Kidney epithelial cell (primary cell): ENCODE results near the gene GOLT1A. TPM values are rescaled to one million over a fixed set of nuclear protein-coding genes. Genes with fewer than 3 reads are reported as not detected.
A peak's percentile ranks its signal among the peaks of the same experiment; 100 is the strongest.

Experiments used
- DNase-seq: peaks from one replicate; pipeline ENCODE4 v3.0.0-alpha.2; 2010; ENCODE audit warnings: low read depth
- H3K27me3 ChIP-seq: 2 replicates; pipeline ENCODE4 v1.6.0; 2011; ENCODE audit warnings: low read length; ENCODE audit not compliant: control insufficient read depth, insufficient read depth
- H3K36me3 ChIP-seq: 2 replicates; pipeline ENCODE4 v1.5.1; 2011; ENCODE audit warnings: low read length; ENCODE audit not compliant: control insufficient read depth, insufficient read depth
- H3K4me3 ChIP-seq: 2 replicates; pipeline ENCODE4 v1.5.1; 2011; ENCODE audit warnings: low read depth, mild to moderate bottlenecking, control low read depth, low read length
- CTCF ChIP-seq: IDR thresholded peaks from 2 replicates; pipeline ENCODE4 v1.5.1; 2011; ENCODE audit warnings: mild to moderate bottlenecking, moderate library complexity, low read length, control low read depth, inconsistent platforms; ENCODE audit not compliant: insufficient read depth, poor library complexity, severe bottlenecking
- total RNA-seq: library from RNA; depleted of rRNA; stranded (reverse); fragments of >200 nt; gene quantifications from 2 replicates; pipeline ENCODE4 v1.2.3, GENCODE V29; 2015

The GOLT1A gene
- total RNA-seq, 1 donor from 2014 or later, result 5.0 TPM

- Histone ChIP-seq H3K27me3 (no peaks in the 10 kb centered on the region), H3K4me3 (no peak overlapping the region), H3K36me3 (no peaks in the 10 kb centered on the region)
- TF ChIP-seq CTCF, result peak; percentile 13
- peak; percentile 75 for DNase-seq
These were observed 15.1 kb downstream of the GOLT1A start for GRCh38 chr1:204198348-204199340.

- TF ChIP-seq CTCF, result no peak
- no peak for DNase-seq
- H3K36me3 ChIP-seq, result no peaks in the 10 kb centered on the region
These were observed 16.7 kb downstream of the GOLT1A start for GRCh38 chr1:204197068-204197467.

GRCh38 chr1:204196068-204196795, 17.6 kb downstream of the GOLT1A start, which contains the start of gene KISS1:
TSS of gene KISS1 (minus strand) at chr1:204196491. CDS start at chr1:204192876, 3,615 bp downstream.
- no peak for TF ChIP-seq CTCF
- DNase-seq, result no peak
- H3K36me3 ChIP-seq, result no peaks in the 10 kb centered on the region
- no peaks in the 10 kb centered on the region for H3K27me3 ChIP-seq
- no peak within 1 kb of the TSS for H3K4me3 ChIP-seq

More at GRCh38 chr1:204197068-204197467, 16.7 kb downstream of the GOLT1A start:
- Histone ChIP-seq H3K4me3 (no peak overlapping the region), H3K27me3 (no peaks in the 10 kb centered on the region)

- Histone ChIP-seq H3K4me3 (no peak overlapping the region), H3K27me3 (no peaks in the 10 kb centered on the region), H3K36me3 (no peaks in the 10 kb centered on the region)
- DNase-seq, result no peak
- TF ChIP-seq CTCF, result no peak
These were observed 19.0 kb downstream of the GOLT1A start for GRCh38 chr1:204194771-204195170.

GRCh38 chr1:204194080-204194479, 19.7 kb downstream of the GOLT1A start:
- no peaks in the 10 kb centered on the region for H3K36me3 ChIP-seq
- no peak overlapping the region for H3K4me3 ChIP-seq
- no peak for TF ChIP-seq CTCF
- no peak for DNase-seq
- no peaks in the 10 kb centered on the region for H3K27me3 ChIP-seq
